ENCODE data around the gene WWOX.

Gene WWOX

GRCh38 chr16:78535098-78535497, 435.6 kb downstream of the WWOX start:
- no peak for TF ChIP-seq CTCF (IDR thresholded peaks at IDR 0.05; ENCODE audit: insufficient read depth, low read length, poor library complexity, severe bottlenecking)
- DNase-seq (ENCODE audit: extremely low read depth, insufficient read length), result no peak
- H3K4me3 ChIP-seq (replicated peaks; ENCODE audit: low read depth, low read length), result no peak overlapping the region
- no peaks in the 10 kb centered on the region for H3K36me3 ChIP-seq (ENCODE audit: control insufficient read depth, insufficient read depth, low read length)
- H3K27me3 ChIP-seq (replicated peaks; ENCODE audit: control insufficient read depth, insufficient read depth, low read length), result no peaks in the 10 kb centered on the region

- TF ChIP-seq CTCF (IDR thresholded peaks at IDR 0.05; ENCODE audit: insufficient read depth, low read length, poor library complexity, severe bottlenecking), result no peak
- H3K27me3 ChIP-seq (replicated peaks; ENCODE audit: control insufficient read depth, insufficient read depth, low read length), result no peaks in the 10 kb centered on the region
- no peak overlapping the region for H3K4me3 ChIP-seq (replicated peaks; ENCODE audit: low read depth, low read length)
- no peak for DNase-seq (ENCODE audit: extremely low read depth, insufficient read length)
- no peaks in the 10 kb centered on the region for H3K36me3 ChIP-seq (ENCODE audit: control insufficient read depth, insufficient read depth, low read length)
Measured at GRCh38 chr16:78537511-78537910, 438.1 kb downstream of the WWOX start.

- DNase-seq (ENCODE audit: extremely low read depth, insufficient read length), result no peak
- no peak for TF ChIP-seq CTCF (IDR thresholded peaks at IDR 0.05; ENCODE audit: insufficient read depth, low read length, poor library complexity, severe bottlenecking)
- Histone ChIP-seq H3K4me3 (replicated peaks; ENCODE audit: low read depth, low read length) (no peak overlapping the region), H3K36me3 (ENCODE audit: control insufficient read depth, insufficient read depth, low read length) (no peaks in the 10 kb centered on the region), H3K27me3 (replicated peaks; ENCODE audit: control insufficient read depth, insufficient read depth, low read length) (no peaks in the 10 kb centered on the region)
Measured at GRCh38 chr16:78538292-78538691, 438.8 kb downstream of the WWOX start.

GRCh38 chr16:78538919-78539318, 439.5 kb downstream of the WWOX start:
- H3K4me3 ChIP-seq (replicated peaks; ENCODE audit: low read depth, low read length), result no peak overlapping the region
- no peaks in the 10 kb centered on the region for H3K27me3 ChIP-seq (replicated peaks; ENCODE audit: control insufficient read depth, insufficient read depth, low read length)
- no peaks in the 10 kb centered on the region for H3K36me3 ChIP-seq (ENCODE audit: control insufficient read depth, insufficient read depth, low read length)
- no peak for TF ChIP-seq CTCF (IDR thresholded peaks at IDR 0.05; ENCODE audit: insufficient read depth, low read length, poor library complexity, severe bottlenecking)
- no peak for DNase-seq (ENCODE audit: extremely low read depth, insufficient read length)

GRCh38 chr16:78542419-78542818, 443.0 kb downstream of the WWOX start:
- DNase-seq (ENCODE audit: extremely low read depth, insufficient read length), result no peak
- no peaks in the 10 kb centered on the region for H3K27me3 ChIP-seq (replicated peaks; ENCODE audit: control insufficient read depth, insufficient read depth, low read length)
- no peak overlapping the region for H3K4me3 ChIP-seq (replicated peaks; ENCODE audit: low read depth, low read length)
- no peaks in the 10 kb centered on the region for H3K36me3 ChIP-seq (ENCODE audit: control insufficient read depth, insufficient read depth, low read length)
- TF ChIP-seq CTCF (IDR thresholded peaks at IDR 0.05; ENCODE audit: insufficient read depth, low read length, poor library complexity, severe bottlenecking), result no peak

- DNase-seq (ENCODE audit: extremely low read depth, insufficient read length), result no peak
- no peak for TF ChIP-seq CTCF (IDR thresholded peaks at IDR 0.05; ENCODE audit: insufficient read depth, low read length, poor library complexity, severe bottlenecking)
Measured at GRCh38 chr16:78543023-78543422, 443.6 kb downstream of the WWOX start.

More at GRCh38 chr16:78543023-78543422, 443.6 kb downstream of the WWOX start:
- no peaks in the 10 kb centered on the region for H3K27me3 ChIP-seq (replicated peaks; ENCODE audit: control insufficient read depth, insufficient read depth, low read length)
- H3K36me3 ChIP-seq (ENCODE audit: control insufficient read depth, insufficient read depth, low read length), result no peaks in the 10 kb centered on the region
- H3K4me3 ChIP-seq (replicated peaks; ENCODE audit: low read depth, low read length), result no peak overlapping the region
